GM23338 (cell line): ENCODE results near the gene PRPF6. TPM values are rescaled to one million over a fixed set of nuclear protein-coding genes. Genes with fewer than 3 reads are reported as not detected.

Experiments
- ATAC-seq: fragments of 200-7000 bp; cut with Tn5 transposase; 3 replicates; pipeline ENCODE4 v1.9.1; 2020
- DNase-seq: peaks from one replicate; pipeline ENCODE4 v3.0.0-alpha.2; 2015; ENCODE audit warnings: low spot score
- H2AFZ ChIP-seq: fragments of 200-600 bp; sonication (generic); 2 replicates; pipeline ENCODE4 v1.8.0; 2016; ENCODE audit warnings: antibody characterized with exemption, mild to moderate bottlenecking, moderate library complexity
- H3F3A ChIP-seq: fragments of 200-600 bp; sonication (generic); replicated peaks from 2 replicates; pipeline ENCODE4 v1.8.0; 2017; ENCODE audit warnings: antibody characterized with exemption, mixed run types, low read depth
- H3K27ac ChIP-seq: fragments of 200-600 bp; sonication (generic); 2 replicates; pipeline ENCODE4 v1.6.1; 2016; ENCODE audit warnings: low read depth
- H3K27me3 ChIP-seq: fragments of 200-600 bp; sonication (generic); 2 replicates; pipeline ENCODE4 v1.8.0; 2016; ENCODE audit warnings: mild to moderate bottlenecking, mixed run types, moderate library complexity; ENCODE audit not compliant: insufficient read depth
- H3K36me3 ChIP-seq: fragments of 200-600 bp; sonication (generic); 2 replicates; pipeline ENCODE4 v1.8.0; 2016; ENCODE audit warnings: mild to moderate bottlenecking; ENCODE audit not compliant: insufficient read depth
- H3K4me1 ChIP-seq: fragments of 200-600 bp; sonication (generic); 2 replicates; pipeline ENCODE4 v1.8.0; 2016; ENCODE audit warnings: mild to moderate bottlenecking, moderate library complexity; ENCODE audit not compliant: insufficient read depth
- H3K4me2 ChIP-seq: fragments of 200-600 bp; sonication (generic); 2 replicates; pipeline ENCODE4 v1.7.1; 2017; ENCODE audit warnings: mixed run types
- H3K4me3 ChIP-seq: fragments of 200-600 bp; sonication (generic); 2 replicates; pipeline ENCODE4 v1.6.1; 2016; ENCODE audit warnings: mixed run types
- H3K79me2 ChIP-seq: fragments of 200-600 bp; sonication (generic); replicated peaks from 2 replicates; pipeline ENCODE4 v1.8.0; 2017; ENCODE audit warnings: mild to moderate bottlenecking; ENCODE audit not compliant: insufficient read depth
- H3K9me2 ChIP-seq: fragments of 200-600 bp; sonication (generic); 2 replicates; pipeline ENCODE4 v1.8.0; 2017; ENCODE audit not compliant: insufficient read depth
- H4K20me1 ChIP-seq: fragments of 200-600 bp; sonication (generic); replicated peaks from 2 replicates; pipeline ENCODE4 v1.8.0; 2017; ENCODE audit warnings: mild to moderate bottlenecking; ENCODE audit not compliant: insufficient read depth
- H3K27ac Mint-ChIP-seq: 2 replicates; pipeline ENCODE4 v1.8.0; 2020; ENCODE audit warnings: inconsistent platforms, mild to moderate bottlenecking, moderate library complexity, mixed read lengths
- H3K27me3 Mint-ChIP-seq: 3 replicates; pipeline ENCODE4 v1.8.0; 2022; ENCODE audit warnings: low read depth, mild to moderate bottlenecking, moderate library complexity, mixed read lengths, inconsistent platforms; ENCODE audit not compliant: insufficient read depth, poor library complexity
- H3K36me3 Mint-ChIP-seq: 3 replicates; pipeline ENCODE4 v1.8.0; 2021; ENCODE audit warnings: low read depth, mild to moderate bottlenecking, inconsistent platforms, moderate library complexity, mixed read lengths
- H3K4me1 Mint-ChIP-seq: 3 replicates; pipeline ENCODE4 v1.8.0; 2020; ENCODE audit warnings: mild to moderate bottlenecking, inconsistent platforms, mixed read lengths
- H3K4me3 Mint-ChIP-seq: 3 replicates; pipeline ENCODE4 v1.8.0; 2021; ENCODE audit warnings: moderate library complexity, mild to moderate bottlenecking, inconsistent platforms, mixed read lengths
- H3K9me3 Mint-ChIP-seq: 3 replicates; pipeline ENCODE4 v1.8.0; 2020; ENCODE audit warnings: moderate library complexity, mild to moderate bottlenecking, inconsistent platforms, mixed read lengths
- CREB1 ChIP-seq: fragments of 250-450 bp; sonication (Bioruptor Pico); IDR thresholded peaks from 2 replicates; pipeline ENCODE4 v1.5.0; 2020; ENCODE audit warnings: low read depth, mild to moderate bottlenecking, moderate library complexity
- ETS1 ChIP-seq: IDR thresholded peaks from 2 replicates; pipeline ENCODE4 v1.6.1; 2016; ENCODE audit warnings: antibody characterized with exemption
- EZH2 ChIP-seq: fragments of 200-600 bp; sonication (generic); IDR thresholded peaks from one replicate; pipeline ENCODE4 v1.8.0; 2017; ENCODE audit warnings: antibody characterized with exemption, mild to moderate bottlenecking, low read depth; ENCODE audit not compliant: unreplicated experiment
- EZH2phosphoT487 ChIP-seq: fragments of 200-600 bp; sonication (generic); IDR thresholded peaks from one replicate; pipeline ENCODE4 v1.8.1; 2018; ENCODE audit warnings: antibody characterized with exemption; ENCODE audit not compliant: unreplicated experiment
- JUNB ChIP-seq: IDR thresholded peaks from one replicate; pipeline ENCODE4 v1.6.1; 2016; ENCODE audit warnings: antibody characterized with exemption; ENCODE audit not compliant: unreplicated experiment
- NANOG ChIP-seq: IDR thresholded peaks from 2 replicates; pipeline ENCODE4 v1.6.1; 2016; ENCODE audit warnings: antibody characterized with exemption, borderline replicate concordance
- POLR2AphosphoS5 ChIP-seq: IDR thresholded peaks from 2 replicates; pipeline ENCODE4 v1.6.1; 2016; ENCODE audit warnings: antibody characterized with exemption, low read depth
- STAT1 ChIP-seq: IDR thresholded peaks from one replicate; pipeline ENCODE4 v1.6.1; 2016; ENCODE audit warnings: antibody characterized with exemption; ENCODE audit not compliant: unreplicated experiment
- ZNF114 ChIP-seq: fragments of 250-450 bp; sonication (Bioruptor Pico); IDR thresholded peaks from 2 replicates; pipeline ENCODE4 v1.5.0; 2020; ENCODE audit warnings: mild to moderate bottlenecking, moderate library complexity
- ZNF331 ChIP-seq: fragments of 250-450 bp; sonication (Bioruptor Pico); IDR thresholded peaks from 2 replicates; pipeline ENCODE4 v1.5.0; 2020; ENCODE audit warnings: low read depth, mild to moderate bottlenecking, moderate library complexity
- polyA plus RNA-seq: library from polyadenylated mRNA; unstranded; fragments of >200 nt; fragmentation: Nextera tagmentation; extraction: Ambion mirVana; gene quantifications from 2 replicates; pipeline ENCODE4 v1.2.1, GENCODE V29; 2016
- total RNA-seq: library from RNA; depleted of rRNA; stranded (reverse); fragments of >200 nt; shearing (Covaris generic); gene quantifications from 2 replicates; pipeline ENCODE4 v1.2.3, GENCODE V29; 2014
- TF ChIP-seq, protein P1 (sequence below): fragments of 250-450 bp; sonication (Bioruptor Pico); IDR thresholded peaks from 2 replicates; pipeline ENCODE4 v1.5.0; 2020; ENCODE audit warnings: mild to moderate bottlenecking, moderate library complexity
- TF ChIP-seq, protein P2 (sequence below), 2 experiments: fragments of 200-600 bp in 1 of 2; sonication (generic) in 1 of 2; conservative IDR thresholded peaks; 2 replicates each; pipeline versions ENCODE4 v1.5.1 to v1.6.1; 2016 to 2017; ENCODE audit warnings: antibody characterized with exemption in 2 of 2, low read depth in 2 of 2, mild to moderate bottlenecking in 2 of 2, moderate library complexity in 1 of 2
- TF ChIP-seq, protein P3 (sequence below): IDR thresholded peaks from one replicate; pipeline ENCODE4 v1.6.1; 2018; ENCODE audit warnings: antibody characterized with exemption; ENCODE audit not compliant: unreplicated experiment

Gene PRPF6
- total and polyA plus RNA-seq, 2 experiments from 2014 or later, result 53.8 to 79.9 TPM

DNA sequence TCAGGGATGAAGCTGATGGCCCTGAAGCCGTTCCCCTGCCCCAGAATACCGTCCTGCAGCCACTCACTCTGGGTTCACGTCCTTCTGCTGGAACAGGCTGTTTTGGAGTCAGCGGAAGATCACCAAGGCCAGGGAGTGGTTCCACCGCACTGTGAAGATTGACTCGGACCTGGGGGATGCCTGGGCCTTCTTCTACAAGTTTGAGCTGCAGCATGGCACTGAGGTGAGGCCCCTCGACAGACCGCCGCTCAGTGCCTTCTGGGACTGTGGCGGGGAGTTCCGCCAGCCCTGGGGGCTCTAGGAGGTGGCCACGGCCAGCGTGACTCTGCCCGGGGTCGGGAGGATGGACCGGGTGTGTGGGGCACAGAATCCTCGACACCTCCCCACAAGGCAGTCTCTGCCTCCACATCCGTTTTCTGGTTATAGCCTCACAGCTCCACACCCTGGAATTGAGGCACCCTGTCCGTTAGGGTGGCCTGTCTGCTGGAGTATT lies 50.9 kb downstream of the PRPF6 start:
- H3K27ac Mint-ChIP-seq, result no peak overlapping the region
- Histone ChIP-seq H3K4me2 (no peak overlapping the region), H4K20me1 (no peaks in the 10 kb centered on the region), H3K4me1 (peaks cover 14% of the 10 kb centered on the region), H3K9me2 (no peaks in the 10 kb centered on the region), H3K27ac (no peak overlapping the region), H3F3A (peaks cover 5% of the 10 kb centered on the region; the same call in 1 of the 2 replicates), H3K79me2 (no peaks in the 10 kb centered on the region), H3K4me3 (no peak overlapping the region), H3K27me3 (no peaks in the 10 kb centered on the region), H2AFZ (no peak overlapping the region), H3K36me3 (peaks cover 3% of the 10 kb centered on the region; the same call in 1 of the 2 replicates)
- ATAC-seq, result no peak
- peaks cover 18% of the 10 kb centered on the region for H3K4me1 Mint-ChIP-seq
- peaks cover 12% of the 10 kb centered on the region for H3K27me3 Mint-ChIP-seq
- H3K9me3 Mint-ChIP-seq, result no peaks in the 10 kb centered on the region
- TF ChIP-seq ETS1 (no peak), POLR2AphosphoS5 (no peak), JUNB (no peak), ZNF331 (CRISPR knock-in tag) (no peak), ZNF114 (CRISPR knock-in tag) (no peak), STAT1 (no peak), NANOG (no peak), EZH2phosphoT487 (no peak), CREB1 (no peak), EZH2 (no peak)
- TF ChIP-seq, protein P1, sequence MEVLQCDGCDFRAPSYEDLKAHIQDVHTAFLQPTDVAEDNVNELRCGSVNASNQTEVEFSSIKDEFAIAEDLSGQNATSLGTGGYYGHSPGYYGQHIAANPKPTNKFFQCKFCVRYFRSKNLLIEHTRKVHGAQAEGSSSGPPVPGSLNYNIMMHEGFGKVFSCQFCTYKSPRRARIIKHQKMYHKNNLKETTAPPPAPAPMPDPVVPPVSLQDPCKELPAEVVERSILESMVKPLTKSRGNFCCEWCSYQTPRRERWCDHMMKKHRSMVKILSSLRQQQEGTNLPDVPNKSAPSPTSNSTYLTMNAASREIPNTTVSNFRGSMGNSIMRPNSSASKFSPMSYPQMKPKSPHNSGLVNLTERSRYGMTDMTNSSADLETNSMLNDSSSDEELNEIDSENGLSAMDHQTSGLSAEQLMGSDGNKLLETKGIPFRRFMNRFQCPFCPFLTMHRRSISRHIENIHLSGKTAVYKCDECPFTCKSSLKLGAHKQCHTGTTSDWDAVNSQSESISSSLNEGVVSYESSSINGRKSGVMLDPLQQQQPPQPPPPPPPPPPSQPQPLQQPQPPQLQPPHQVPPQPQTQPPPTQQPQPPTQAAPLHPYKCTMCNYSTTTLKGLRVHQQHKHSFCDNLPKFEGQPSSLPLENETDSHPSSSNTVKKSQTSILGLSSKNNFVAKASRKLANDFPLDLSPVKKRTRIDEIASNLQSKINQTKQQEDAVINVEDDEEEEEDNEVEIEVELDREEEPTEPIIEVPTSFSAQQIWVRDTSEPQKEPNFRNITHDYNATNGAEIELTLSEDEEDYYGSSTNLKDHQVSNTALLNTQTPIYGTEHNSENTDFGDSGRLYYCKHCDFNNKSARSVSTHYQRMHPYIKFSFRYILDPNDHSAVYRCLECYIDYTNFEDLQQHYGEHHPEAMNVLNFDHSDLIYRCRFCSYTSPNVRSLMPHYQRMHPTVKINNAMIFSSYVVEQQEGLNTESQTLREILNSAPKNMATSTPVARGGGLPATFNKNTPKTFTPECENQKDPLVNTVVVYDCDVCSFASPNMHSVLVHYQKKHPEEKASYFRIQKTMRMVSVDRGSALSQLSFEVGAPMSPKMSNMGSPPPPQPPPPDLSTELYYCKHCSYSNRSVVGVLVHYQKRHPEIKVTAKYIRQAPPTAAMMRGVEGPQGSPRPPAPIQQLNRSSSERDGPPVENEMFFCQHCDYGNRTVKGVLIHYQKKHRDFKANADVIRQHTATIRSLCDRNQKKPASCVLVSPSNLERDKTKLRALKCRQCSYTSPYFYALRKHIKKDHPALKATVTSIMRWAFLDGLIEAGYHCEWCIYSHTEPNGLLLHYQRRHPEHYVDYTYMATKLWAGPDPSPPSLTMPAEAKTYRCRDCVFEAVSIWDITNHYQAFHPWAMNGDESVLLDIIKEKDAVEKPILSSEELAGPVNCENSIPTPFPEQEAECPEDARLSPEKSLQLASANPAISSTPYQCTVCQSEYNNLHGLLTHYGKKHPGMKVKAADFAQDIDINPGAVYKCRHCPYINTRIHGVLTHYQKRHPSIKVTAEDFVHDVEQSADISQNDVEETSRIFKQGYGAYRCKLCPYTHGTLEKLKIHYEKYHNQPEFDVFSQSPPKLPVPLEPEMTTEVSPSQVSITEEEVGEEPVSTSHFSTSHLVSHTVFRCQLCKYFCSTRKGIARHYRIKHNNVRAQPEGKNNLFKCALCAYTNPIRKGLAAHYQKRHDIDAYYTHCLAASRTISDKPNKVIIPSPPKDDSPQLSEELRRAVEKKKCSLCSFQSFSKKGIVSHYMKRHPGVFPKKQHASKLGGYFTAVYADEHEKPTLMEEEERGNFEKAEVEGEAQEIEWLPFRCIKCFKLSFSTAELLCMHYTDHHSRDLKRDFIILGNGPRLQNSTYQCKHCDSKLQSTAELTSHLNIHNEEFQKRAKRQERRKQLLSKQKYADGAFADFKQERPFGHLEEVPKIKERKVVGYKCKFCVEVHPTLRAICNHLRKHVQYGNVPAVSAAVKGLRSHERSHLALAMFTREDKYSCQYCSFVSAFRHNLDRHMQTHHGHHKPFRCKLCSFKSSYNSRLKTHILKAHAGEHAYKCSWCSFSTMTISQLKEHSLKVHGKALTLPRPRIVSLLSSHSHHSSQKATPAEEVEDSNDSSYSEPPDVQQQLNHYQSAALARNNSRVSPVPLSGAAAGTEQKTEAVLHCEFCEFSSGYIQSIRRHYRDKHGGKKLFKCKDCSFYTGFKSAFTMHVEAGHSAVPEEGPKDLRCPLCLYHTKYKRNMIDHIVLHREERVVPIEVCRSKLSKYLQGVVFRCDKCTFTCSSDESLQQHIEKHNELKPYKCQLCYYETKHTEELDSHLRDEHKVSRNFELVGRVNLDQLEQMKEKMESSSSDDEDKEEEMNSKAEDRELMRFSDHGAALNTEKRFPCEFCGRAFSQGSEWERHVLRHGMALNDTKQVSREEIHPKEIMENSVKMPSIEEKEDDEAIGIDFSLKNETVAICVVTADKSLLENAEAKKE (CRISPR knock-in tag), result no peak
- TF ChIP-seq, protein P2, sequence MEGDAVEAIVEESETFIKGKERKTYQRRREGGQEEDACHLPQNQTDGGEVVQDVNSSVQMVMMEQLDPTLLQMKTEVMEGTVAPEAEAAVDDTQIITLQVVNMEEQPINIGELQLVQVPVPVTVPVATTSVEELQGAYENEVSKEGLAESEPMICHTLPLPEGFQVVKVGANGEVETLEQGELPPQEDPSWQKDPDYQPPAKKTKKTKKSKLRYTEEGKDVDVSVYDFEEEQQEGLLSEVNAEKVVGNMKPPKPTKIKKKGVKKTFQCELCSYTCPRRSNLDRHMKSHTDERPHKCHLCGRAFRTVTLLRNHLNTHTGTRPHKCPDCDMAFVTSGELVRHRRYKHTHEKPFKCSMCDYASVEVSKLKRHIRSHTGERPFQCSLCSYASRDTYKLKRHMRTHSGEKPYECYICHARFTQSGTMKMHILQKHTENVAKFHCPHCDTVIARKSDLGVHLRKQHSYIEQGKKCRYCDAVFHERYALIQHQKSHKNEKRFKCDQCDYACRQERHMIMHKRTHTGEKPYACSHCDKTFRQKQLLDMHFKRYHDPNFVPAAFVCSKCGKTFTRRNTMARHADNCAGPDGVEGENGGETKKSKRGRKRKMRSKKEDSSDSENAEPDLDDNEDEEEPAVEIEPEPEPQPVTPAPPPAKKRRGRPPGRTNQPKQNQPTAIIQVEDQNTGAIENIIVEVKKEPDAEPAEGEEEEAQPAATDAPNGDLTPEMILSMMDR (conservative IDR thresholded peaks at IDR 0.05; ENCODE audit: low read depth in 2 of 2), result no peak
- TF ChIP-seq, protein P3, sequence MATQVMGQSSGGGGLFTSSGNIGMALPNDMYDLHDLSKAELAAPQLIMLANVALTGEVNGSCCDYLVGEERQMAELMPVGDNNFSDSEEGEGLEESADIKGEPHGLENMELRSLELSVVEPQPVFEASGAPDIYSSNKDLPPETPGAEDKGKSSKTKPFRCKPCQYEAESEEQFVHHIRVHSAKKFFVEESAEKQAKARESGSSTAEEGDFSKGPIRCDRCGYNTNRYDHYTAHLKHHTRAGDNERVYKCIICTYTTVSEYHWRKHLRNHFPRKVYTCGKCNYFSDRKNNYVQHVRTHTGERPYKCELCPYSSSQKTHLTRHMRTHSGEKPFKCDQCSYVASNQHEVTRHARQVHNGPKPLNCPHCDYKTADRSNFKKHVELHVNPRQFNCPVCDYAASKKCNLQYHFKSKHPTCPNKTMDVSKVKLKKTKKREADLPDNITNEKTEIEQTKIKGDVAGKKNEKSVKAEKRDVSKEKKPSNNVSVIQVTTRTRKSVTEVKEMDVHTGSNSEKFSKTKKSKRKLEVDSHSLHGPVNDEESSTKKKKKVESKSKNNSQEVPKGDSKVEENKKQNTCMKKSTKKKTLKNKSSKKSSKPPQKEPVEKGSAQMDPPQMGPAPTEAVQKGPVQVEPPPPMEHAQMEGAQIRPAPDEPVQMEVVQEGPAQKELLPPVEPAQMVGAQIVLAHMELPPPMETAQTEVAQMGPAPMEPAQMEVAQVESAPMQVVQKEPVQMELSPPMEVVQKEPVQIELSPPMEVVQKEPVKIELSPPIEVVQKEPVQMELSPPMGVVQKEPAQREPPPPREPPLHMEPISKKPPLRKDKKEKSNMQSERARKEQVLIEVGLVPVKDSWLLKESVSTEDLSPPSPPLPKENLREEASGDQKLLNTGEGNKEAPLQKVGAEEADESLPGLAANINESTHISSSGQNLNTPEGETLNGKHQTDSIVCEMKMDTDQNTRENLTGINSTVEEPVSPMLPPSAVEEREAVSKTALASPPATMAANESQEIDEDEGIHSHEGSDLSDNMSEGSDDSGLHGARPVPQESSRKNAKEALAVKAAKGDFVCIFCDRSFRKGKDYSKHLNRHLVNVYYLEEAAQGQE, result no peak
- DNase-seq, result no peak
- H3K36me3 Mint-ChIP-seq, result peaks cover 47% of the 10 kb centered on the region
- H3K4me3 Mint-ChIP-seq, result no peak overlapping the region
